ENCODE data around the gene TRIM29. TPM values are rescaled to one million over a fixed set of nuclear protein-coding genes. Genes with fewer than 3 reads are reported as not detected.

The TRIM29 gene
- total and polyA plus RNA-seq, 10 of the 15 experiments (the other 5 are each of a cell fraction or from before 2014, with no cell fraction given): 0.08 to 0.67 (median 0.26) TPM; not detected in 5

DNA sequence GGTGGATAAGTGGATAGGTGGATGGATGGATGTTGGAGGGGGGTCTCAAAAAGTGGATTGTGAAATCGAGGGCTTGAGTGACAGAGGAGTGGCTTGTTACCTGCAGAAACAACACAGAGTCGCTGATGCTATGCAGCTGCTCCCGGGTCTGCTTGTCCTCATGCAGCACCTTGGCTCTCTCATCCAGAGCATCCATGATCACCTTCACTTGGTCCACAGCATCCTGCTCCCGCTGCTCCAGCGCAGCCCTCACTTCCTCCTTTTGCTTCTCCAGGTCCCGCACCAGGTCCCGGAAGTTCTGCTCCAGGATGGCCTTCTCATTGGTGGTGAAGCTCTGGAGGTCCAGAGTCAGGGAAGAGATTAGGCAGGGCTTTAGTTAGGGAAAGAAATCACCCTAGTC lies 10.7 kb downstream of the TRIM29 start:
- CTCF ChIA-PET: no interaction called here
- Histone ChIP-seq H3K36me3 (ENCODE audit: control insufficient read depth in 2 of 2, insufficient read depth in 2 of 2, low read length in 1 of 2) (no peaks in the 10 kb centered on the region), H3K4me1 (ENCODE audit: control insufficient read depth, insufficient read depth, low read length) (no peaks in the 10 kb centered on the region), H2AFZ (ENCODE audit: control insufficient read depth, low read depth, low read length) (no peak overlapping the region), H3K4me2 (ENCODE audit: control insufficient read depth, insufficient read depth) (no peak overlapping the region), H4K20me1 (ENCODE audit: control insufficient read depth, insufficient read depth) (no peaks in the 10 kb centered on the region), H3K4me3 (no peak overlapping the region), H3K27ac (ENCODE audit: control insufficient read depth, insufficient read depth) (no peak overlapping the region), H3K9me3 (replicated peaks; ENCODE audit: control insufficient read depth, insufficient read depth, low read length) (no peaks in the 10 kb centered on the region), H3K79me2 (ENCODE audit: control insufficient read depth, insufficient read depth, low read length) (no peaks in the 10 kb centered on the region), H3K27me3 (replicated peaks in 1 of 2; ENCODE audit: control insufficient read depth in 2 of 2, insufficient read depth in 2 of 2, low read length in 1 of 2) (peaks cover 4 to 6% of the 10 kb centered on the region in 2 experiments), H3K9ac (ENCODE audit: control insufficient read depth, insufficient read depth, low read length) (no peak overlapping the region)
- no TSS peak for BruUV-seq (replicated peaks)
- WGBS (ENCODE audit: insufficient coverage, insufficient replicate concordance, low lambda C conversion rate, missing lambda C conversion rate): 27% methylated on average over 7 of the region's 7 CpGs
- POLR2A ChIA-PET: no interaction called here
- in situ Hi-C loops (cut with MboI) (no loop called here), intact Hi-C loops (cut with micrococcal nuclease; ENCODE audit: unreplicated experiment) (no loop called here)
- RAD21 ChIA-PET (ENCODE audit: unreplicated experiment): no interaction called here
- DNase-seq (ENCODE audit: low read depth, low spot score) (no peak), ATAC-seq (no peak), FAIRE-seq (no peak)
- SMC1A ChIA-PET (ENCODE audit: uncharacterized antibody, unreplicated experiment): no interaction called here
- TF ChIP-seq JUND (IDR thresholded peaks at IDR 0.05; ENCODE audit: low read depth, low read length) (no peak), SPI1 (IDR thresholded peaks at IDR 0.05; ENCODE audit: borderline replicate concordance, insufficient read depth, low read depth, low read length) (no peak), GATAD2B (conservative IDR thresholded peaks at IDR 0.05; ENCODE audit: low read depth) (no peak)

DNA sequence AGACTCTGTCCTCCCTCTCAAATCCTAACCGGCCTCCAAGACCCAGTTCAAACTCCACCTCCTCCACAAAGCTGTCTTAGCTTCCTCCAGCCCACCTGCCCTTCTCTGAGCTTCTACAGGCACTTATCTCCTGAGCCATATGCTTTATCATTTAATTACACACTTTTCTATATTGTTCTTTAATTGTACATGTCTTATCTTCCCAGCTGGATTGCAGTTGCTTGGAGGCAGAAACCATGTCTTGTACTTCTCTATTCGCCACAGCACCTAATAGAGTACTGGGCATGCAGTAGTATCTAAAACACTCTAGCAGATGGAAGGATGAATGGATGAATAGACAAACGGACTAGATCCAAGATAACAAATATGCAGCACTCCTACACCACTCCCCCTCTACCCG lies 11.3 kb downstream of the TRIM29 start:
- H3K27me3 ChIP-seq (replicated peaks in 1 of 2; ENCODE audit: control insufficient read depth in 2 of 2, insufficient read depth in 2 of 2, low read length in 1 of 2): peaks cover 4 to 6% of the 10 kb centered on the region in 2 experiments
- RAD21 ChIA-PET (ENCODE audit: unreplicated experiment): no interaction called here
- H4K20me1 ChIP-seq (ENCODE audit: control insufficient read depth, insufficient read depth): no peaks in the 10 kb centered on the region
- intact Hi-C loops (cut with micrococcal nuclease; ENCODE audit: unreplicated experiment): no loop called here
- POLR2A ChIA-PET: no interaction called here
- no peak overlapping the region for H3K4me3 ChIP-seq
- CTCF ChIA-PET: no interaction called here
- in situ Hi-C loops (cut with MboI): no loop called here
- no peak overlapping the region for H3K4me2 ChIP-seq (ENCODE audit: control insufficient read depth, insufficient read depth)
- ATAC-seq: no peak
- H3K27ac ChIP-seq (ENCODE audit: control insufficient read depth, insufficient read depth): no peak overlapping the region
- no peak overlapping the region for H3K9ac ChIP-seq (ENCODE audit: control insufficient read depth, insufficient read depth, low read length)
- WGBS (ENCODE audit: insufficient coverage, insufficient replicate concordance, low lambda C conversion rate, missing lambda C conversion rate): 0% methylated on average over 4 of the region's 4 CpGs
- H3K36me3 ChIP-seq (ENCODE audit: control insufficient read depth in 2 of 2, insufficient read depth in 2 of 2, low read length in 1 of 2): no peaks in the 10 kb centered on the region
- H3K4me1 ChIP-seq (ENCODE audit: control insufficient read depth, insufficient read depth, low read length): no peaks in the 10 kb centered on the region
- FAIRE-seq: no peak
- DNase-seq (ENCODE audit: low read depth, low spot score): no peak
- H2AFZ ChIP-seq (ENCODE audit: control insufficient read depth, low read depth, low read length): no peak overlapping the region
- SMC1A ChIA-PET (ENCODE audit: uncharacterized antibody, unreplicated experiment): no interaction called here
- no peaks in the 10 kb centered on the region for H3K79me2 ChIP-seq (ENCODE audit: control insufficient read depth, insufficient read depth, low read length)
- BruUV-seq (replicated peaks): no TSS peak
- H3K9me3 ChIP-seq (replicated peaks; ENCODE audit: control insufficient read depth, insufficient read depth, low read length): no peaks in the 10 kb centered on the region
- TF ChIP-seq NR2C2 (IDR thresholded peaks at IDR 0.05; ENCODE audit: borderline replicate concordance, control insufficient read depth, insufficient read length, low read depth) (no peak), CHD2 (IDR thresholded peaks at IDR 0.05; ENCODE audit: borderline replicate concordance, low read depth, low read length) (no peak), ZNF207 (IDR thresholded peaks at IDR 0.05; ENCODE audit: borderline replicate concordance) (no peak), ZZZ3 (IDR thresholded peaks at IDR 0.05; ENCODE audit: control insufficient read depth, insufficient read length, low read depth) (no peak), POLR2AphosphoS2 (IDR thresholded peaks at IDR 0.05; ENCODE audit: low read depth, low read length) (no peak), STAT1 (conservative IDR thresholded peaks at IDR 0.05) (no peak), PAX5 (IDR thresholded peaks at IDR 0.05; ENCODE audit: borderline replicate concordance, low read depth, low read length) (no peak)
- TF ChIP-seq, protein P1, sequence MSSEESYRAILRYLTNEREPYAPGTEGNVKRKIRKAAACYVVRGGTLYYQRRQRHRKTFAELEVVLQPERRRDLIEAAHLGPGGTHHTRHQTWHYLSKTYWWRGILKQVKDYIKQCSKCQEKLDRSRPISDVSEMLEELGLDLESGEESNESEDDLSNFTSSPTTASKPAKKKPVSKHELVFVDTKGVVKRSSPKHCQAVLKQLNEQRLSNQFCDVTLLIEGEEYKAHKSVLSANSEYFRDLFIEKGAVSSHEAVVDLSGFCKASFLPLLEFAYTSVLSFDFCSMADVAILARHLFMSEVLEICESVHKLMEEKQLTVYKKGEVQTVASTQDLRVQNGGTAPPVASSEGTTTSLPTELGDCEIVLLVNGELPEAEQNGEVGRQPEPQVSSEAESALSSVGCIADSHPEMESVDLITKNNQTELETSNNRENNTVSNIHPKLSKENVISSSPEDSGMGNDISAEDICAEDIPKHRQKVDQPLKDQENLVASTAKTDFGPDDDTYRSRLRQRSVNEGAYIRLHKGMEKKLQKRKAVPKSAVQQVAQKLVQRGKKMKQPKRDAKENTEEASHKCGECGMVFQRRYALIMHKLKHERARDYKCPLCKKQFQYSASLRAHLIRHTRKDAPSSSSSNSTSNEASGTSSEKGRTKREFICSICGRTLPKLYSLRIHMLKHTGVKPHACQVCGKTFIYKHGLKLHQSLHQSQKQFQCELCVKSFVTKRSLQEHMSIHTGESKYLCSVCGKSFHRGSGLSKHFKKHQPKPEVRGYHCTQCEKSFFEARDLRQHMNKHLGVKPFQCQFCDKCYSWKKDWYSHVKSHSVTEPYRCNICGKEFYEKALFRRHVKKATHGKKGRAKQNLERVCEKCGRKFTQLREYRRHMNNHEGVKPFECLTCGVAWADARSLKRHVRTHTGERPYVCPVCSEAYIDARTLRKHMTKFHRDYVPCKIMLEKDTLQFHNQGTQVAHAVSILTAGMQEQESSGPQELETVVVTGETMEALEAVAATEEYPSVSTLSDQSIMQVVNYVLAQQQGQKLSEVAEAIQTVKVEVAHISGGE (CRISPR knock-in tag; IDR thresholded peaks at IDR 0.05): no peak
- TF ChIP-seq, protein P2, sequence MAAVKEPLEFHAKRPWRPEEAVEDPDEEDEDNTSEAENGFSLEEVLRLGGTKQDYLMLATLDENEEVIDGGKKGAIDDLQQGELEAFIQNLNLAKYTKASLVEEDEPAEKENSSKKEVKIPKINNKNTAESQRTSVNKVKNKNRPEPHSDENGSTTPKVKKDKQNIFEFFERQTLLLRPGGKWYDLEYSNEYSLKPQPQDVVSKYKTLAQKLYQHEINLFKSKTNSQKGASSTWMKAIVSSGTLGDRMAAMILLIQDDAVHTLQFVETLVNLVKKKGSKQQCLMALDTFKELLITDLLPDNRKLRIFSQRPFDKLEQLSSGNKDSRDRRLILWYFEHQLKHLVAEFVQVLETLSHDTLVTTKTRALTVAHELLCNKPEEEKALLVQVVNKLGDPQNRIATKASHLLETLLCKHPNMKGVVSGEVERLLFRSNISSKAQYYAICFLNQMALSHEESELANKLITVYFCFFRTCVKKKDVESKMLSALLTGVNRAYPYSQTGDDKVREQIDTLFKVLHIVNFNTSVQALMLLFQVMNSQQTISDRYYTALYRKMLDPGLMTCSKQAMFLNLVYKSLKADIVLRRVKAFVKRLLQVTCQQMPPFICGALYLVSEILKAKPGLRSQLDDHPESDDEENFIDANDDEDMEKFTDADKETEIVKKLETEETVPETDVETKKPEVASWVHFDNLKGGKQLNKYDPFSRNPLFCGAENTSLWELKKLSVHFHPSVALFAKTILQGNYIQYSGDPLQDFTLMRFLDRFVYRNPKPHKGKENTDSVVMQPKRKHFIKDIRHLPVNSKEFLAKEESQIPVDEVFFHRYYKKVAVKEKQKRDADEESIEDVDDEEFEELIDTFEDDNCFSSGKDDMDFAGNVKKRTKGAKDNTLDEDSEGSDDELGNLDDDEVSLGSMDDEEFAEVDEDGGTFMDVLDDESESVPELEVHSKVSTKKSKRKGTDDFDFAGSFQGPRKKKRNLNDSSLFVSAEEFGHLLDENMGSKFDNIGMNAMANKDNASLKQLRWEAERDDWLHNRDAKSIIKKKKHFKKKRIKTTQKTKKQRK (IDR thresholded peaks at IDR 0.05; ENCODE audit: low read depth, low read length): no peak
